K562 (cell line): ENCODE data around the gene DNAJB13. TPM values are rescaled to one million over a fixed set of nuclear protein-coding genes. Genes with fewer than 3 reads are reported as not detected.

Experiments
- ATAC-seq: fragments of 200-7000 bp; cut with Tn5 transposase; 3 replicates; pipeline ENCODE4 v1.9.1; 2020; ENCODE audit warnings: moderate library complexity
- BruUV-seq: library from RNA; stranded (reverse); fragments of 400-500 nt; replicated peaks from 2 replicates; lab custom pipeline; 2021; lab: Mats Ljungman, UMichigan
- CTCF ChIA-PET: fragments of 300-600 bp; formaldehyde crosslinking; extraction: SDS; loops from one replicate; lab custom pipeline; 2021; ENCODE audit warnings: low intra/inter-chr PET ratio; lab: Yijun Ruan, JAX
- POLR2A ChIA-PET: fragments of 300-600, 350-650 bp; sonication (Branson Sonifier 250); formaldehyde crosslinking; extraction: SDS; loops from one replicate; lab custom pipeline; 2021; ENCODE audit warnings: antibody characterized with exemption, inconsistent platforms; lab: Yijun Ruan, JAX
- DNase-seq, 4 experiments: peaks; one replicate each; pipeline versions ENCODE4 v3.0.0 to v3.0.0-alpha.2; 2011 to 2018; ENCODE audit warnings: low spot score in 3 of 4, mixed read lengths in 3 of 4; ENCODE audit errors: extremely low read depth in 1 of 4
- FAIRE-seq: peaks from 2 replicates; lab custom pipeline; 2011; peaks lifted over from hg19 to GRCh38; lab: Jason Lieb, UNC
- H2AFZ ChIP-seq: 2 replicates; pipeline ENCODE4 v1.6.0; 2011; ENCODE audit warnings: low read depth, low read length, control low read depth, inconsistent platforms
- H3K27ac ChIP-seq: fragments of 200-600 bp; 3 replicates; pipeline ENCODE4 v1.8.0; 2011; ENCODE audit warnings: low read depth, mild to moderate bottlenecking, control low read depth, inconsistent platforms, low read length, moderate library complexity, mixed read lengths; ENCODE audit errors: extremely low read depth
- H3K27me3 ChIP-seq, 2 experiments: fragments of 300-600 bp in 1 of 2; 2 replicates in 1 of 2; 3 replicates in 1 of 2; pipeline versions ENCODE4 v1.6.0 to v1.8.0; 2011; ENCODE audit warnings: inconsistent platforms in 2 of 2, low read length in 2 of 2, mild to moderate bottlenecking in 1 of 2, mixed read lengths in 1 of 2, moderate library complexity in 1 of 2; ENCODE audit not compliant: control insufficient read depth in 2 of 2, insufficient read depth in 2 of 2
- H3K36me3 ChIP-seq: fragments of 300-600 bp; 3 replicates; pipeline ENCODE4 v1.8.0; 2011; ENCODE audit warnings: mild to moderate bottlenecking, low read length, inconsistent platforms; ENCODE audit not compliant: control insufficient read depth, insufficient read depth
- H3K4me1 ChIP-seq, 2 experiments: fragments of 200-600 bp in 1 of 2; replicated peaks in 1 of 2; 2 replicates in 1 of 2; 3 replicates in 1 of 2; pipeline versions ENCODE4 v1.5.1 to v1.8.0; 2011; ENCODE audit warnings: inconsistent platforms in 2 of 2, low read length in 2 of 2, mild to moderate bottlenecking in 1 of 2, mixed read lengths in 1 of 2, moderate library complexity in 1 of 2; ENCODE audit not compliant: control insufficient read depth in 2 of 2, insufficient read depth in 2 of 2
- H3K4me2 ChIP-seq: 2 replicates; pipeline ENCODE4 v1.6.1; 2011; ENCODE audit warnings: low read length, control low read depth, inconsistent platforms, mixed read lengths; ENCODE audit not compliant: insufficient read depth
- H3K4me3 ChIP-seq: fragments of 200-600 bp; sonication (generic), shearing (Covaris generic); 2 replicates; pipeline ENCODE4 v1.5.1; 2016; ENCODE audit warnings: control low read depth, inconsistent platforms
- H3K79me2 ChIP-seq: fragments of 200-600 bp; 3 replicates; pipeline ENCODE4 v1.8.0; 2011; ENCODE audit warnings: low read length, inconsistent platforms; ENCODE audit not compliant: control insufficient read depth, insufficient read depth
- H3K9ac ChIP-seq, 2 experiments: 2 replicates each; pipeline versions ENCODE4 v1.6.0 to v1.6.1; 2011; ENCODE audit warnings: low read depth in 2 of 2, low read length in 2 of 2, control low read depth in 1 of 2, inconsistent platforms in 1 of 2, mild to moderate bottlenecking in 1 of 2, mixed read lengths in 1 of 2; ENCODE audit not compliant: insufficient read depth in 1 of 2
- H3K9me1 ChIP-seq: one replicate; pipeline ENCODE4 v1.6.0; 2011; ENCODE audit warnings: inconsistent platforms, mild to moderate bottlenecking, low read length, moderate library complexity; ENCODE audit not compliant: control insufficient read depth, insufficient read depth
- H3K9me3 ChIP-seq: replicated peaks from 2 replicates; pipeline ENCODE4 v1.5.1; 2011; ENCODE audit warnings: low read depth, low read length, inconsistent platforms; ENCODE audit not compliant: control insufficient read depth, insufficient read depth
- H4K20me1 ChIP-seq: replicated peaks from 2 replicates; pipeline ENCODE4 v1.6.1; 2011; ENCODE audit warnings: low read length, inconsistent platforms, mixed read lengths; ENCODE audit not compliant: control insufficient read depth, insufficient read depth
- ATF3 ChIP-seq, 2 experiments: fragments of 450-650 bp in 1 of 2; sonication (generic) in 1 of 2; formaldehyde crosslinking in 1 of 2; IDR thresholded peaks in 1 of 2; conservative IDR thresholded peaks in 1 of 2; 2 replicates each; pipeline versions ENCODE4 v1.6.1 to v1.8.1; 2016 to 2023; ENCODE audit warnings: mild to moderate bottlenecking in 2 of 2, moderate library complexity in 2 of 2, inconsistent platforms in 1 of 2, missing genetic modification reagents in 1 of 2
- ETV6 ChIP-seq, 3 experiments: fragments of 150-350 bp in 1 of 3; sonication (generic) in 1 of 3; formaldehyde crosslinking in 1 of 3; IDR thresholded peaks; 2 replicates each; pipeline versions ENCODE4 v1.6.1 to v1.8.0; 2014 to 2022; ENCODE audit warnings: borderline replicate concordance in 2 of 3, low read depth in 2 of 3, antibody characterized with exemption in 1 of 3, low read length in 1 of 3, mild to moderate bottlenecking in 1 of 3, missing genetic modification reagents in 1 of 3
- MLLT1 ChIP-seq, 2 experiments: fragments of 450-650 bp; IDR thresholded peaks; 2 replicates each; pipeline ENCODE4 v1.6.1; 2016
- PBX2 ChIP-seq, 2 experiments: IDR thresholded peaks in 1 of 2; conservative IDR thresholded peaks in 1 of 2; 2 replicates each; pipeline ENCODE4 v1.6.1; 2016; ENCODE audit warnings: low read depth in 2 of 2, mild to moderate bottlenecking in 1 of 2, missing compliant biosample characterization in 1 of 2, missing genetic modification characterization in 1 of 2, moderate library complexity in 1 of 2
- TCF7 ChIP-seq: sonication (generic); IDR thresholded peaks from 2 replicates; pipeline ENCODE4 v1.6.1; 2016; ENCODE audit warnings: antibody characterized with exemption, borderline replicate concordance
- ZBTB49 ChIP-seq: sonication (generic); formaldehyde crosslinking; IDR thresholded peaks from 2 replicates; pipeline ENCODE4 v1.8.0; 2022; ENCODE audit warnings: missing genetic modification reagents, mild to moderate bottlenecking, borderline replicate concordance
- WGBS: fragments of 100-300 bp; shearing (Covaris generic); methylation state at CpG from one replicate; pipeline ENCODE4 v1.1.6; 2016; ENCODE audit warnings: low coverage, mixed read lengths; ENCODE audit not compliant: insufficient coverage; ENCODE audit errors: missing lambda C conversion rate; 5-methylcytosine and 5-hydroxymethylcytosine counted together
- in situ Hi-C: fragments of 300-500 bp; cut with MboI; formaldehyde crosslinking; loops from 4 replicates; pipeline ENCODE4 v1.15.0; 2018; ENCODE audit warnings: inconsistent platforms, mixed read lengths
- intact Hi-C: fragments of 100-400 bp; cut with micrococcal nuclease; formaldehyde crosslinking; loops from 2 replicates; pipeline ENCODE4 v1.14.2; 2022
- polyA plus RNA-seq, 8 experiments: library from polyadenylated mRNA; depleted of rRNA in 4 of 8; stranded (reverse) in 5 of 8; unstranded in 3 of 8; fragments of >200 nt; fragmentation: Nextera tagmentation in 2 of 8; fragmentation: Illumina TruSeq in 1 of 8; extraction: Ambion mirVana in 2 of 8; extraction: Trizol in 1 of 8; gene quantifications; 2 replicates each; pipeline versions ENCODE4 v1.2.1 to v1.2.3, GENCODE V29; 2011 to 2014; ENCODE audit warnings: inconsistent platforms in 1 of 8, missing spikeins in 1 of 8
- total RNA-seq, 7 experiments: library from RNA; depleted of rRNA in 6 of 7; stranded (reverse); fragments of >200 nt in 6 of 7; fragmentation: Illumina TruSeq in 2 of 7; extraction: Trizol in 2 of 7; gene quantifications; 2 replicates each; pipeline versions ENCODE4 v1.2.1 to v1.2.3, GENCODE V29; 2011 to 2021; ENCODE audit warnings: low replicate concordance in 1 of 7
- TF ChIP-seq, protein P1 (sequence below), 2 experiments: fragments of 450-650 bp; conservative IDR thresholded peaks; 2 replicates each; pipeline ENCODE4 v1.6.1; 2017; ENCODE audit warnings: mild to moderate bottlenecking in 2 of 2, moderate library complexity in 2 of 2

The DNAJB13 gene
- total and polyA plus RNA-seq, 9 of the 15 experiments (the other 6 are each of a cell fraction or from before 2014, with no cell fraction given): 0.14 TPM; not detected in 8

DNA sequence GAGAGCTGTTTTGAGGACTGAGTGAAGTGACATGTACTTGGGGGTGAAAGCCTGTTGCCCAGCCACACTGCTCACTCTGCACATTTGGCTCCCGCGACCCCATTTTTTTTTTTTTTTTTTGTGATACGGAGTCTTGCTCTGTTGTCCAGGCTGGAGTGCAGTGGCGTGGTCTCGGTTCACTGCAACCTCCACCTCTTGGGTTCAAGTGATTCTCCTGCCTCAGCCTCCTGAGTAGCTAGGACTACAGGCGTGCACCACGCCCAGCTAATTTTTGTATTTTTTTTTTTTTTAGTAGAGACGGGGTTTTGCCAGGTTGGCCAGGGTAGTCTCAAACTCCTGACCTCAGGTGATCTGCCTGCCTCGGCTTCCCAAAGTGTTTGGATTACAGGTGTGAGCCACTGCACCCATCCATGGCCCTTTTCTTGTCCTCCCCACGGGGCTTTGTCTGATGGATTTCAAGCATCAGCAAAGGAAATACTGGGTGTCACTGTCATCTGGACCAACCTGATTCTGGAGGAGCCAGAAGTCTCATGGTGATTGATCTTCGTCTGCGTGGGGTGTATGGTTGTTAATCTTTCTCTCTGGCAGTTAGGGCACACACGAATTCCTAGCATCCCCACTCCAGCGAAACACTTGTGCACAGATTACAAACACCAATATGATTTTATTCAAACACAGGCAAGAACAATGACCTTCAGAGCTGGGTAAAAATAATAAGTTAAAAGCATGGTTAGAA lies 61.4 kb downstream of the DNAJB13 start:
- no peaks in the 10 kb centered on the region for H3K79me2 ChIP-seq
- H4K20me1 ChIP-seq: peaks cover 6% of the 10 kb centered on the region; the same call in 1 of the 2 replicates
- FAIRE-seq (no peak), DNase-seq (peak in 1 of 4 experiments; percentile 44), ATAC-seq (no peak)
- H3K4me2 ChIP-seq: peak overlapping the region; percentile 5; the same call in 1 of the 2 replicates
- no peaks in the 10 kb centered on the region for H3K36me3 ChIP-seq
- H3K27ac ChIP-seq: peak overlapping the region; percentile 83
- in situ Hi-C loops (no loop called here), intact Hi-C loops (loop anchor here (5.0 kb wide), 1 partner anchor 75 kb away; no protein-coding TSS in a partner anchor)
- no peak overlapping the region for H3K4me3 ChIP-seq
- 43% methylated on average over 11 of the region's 14 CpGs for whole genome bisulfite sequencing
- ChIA-PET POLR2A (interaction anchor here (0.6 to 1.9 kb wide), 6 partner anchors 10 to 74 kb away, joined by 3 to 8 read pairs (median 3); partner anchors contain the start of gene UCP2), CTCF (no interaction called here)
- peak overlapping the region in 1 of 2 experiments; percentile 17; a peak in 1 of 4 replicates for H3K9ac ChIP-seq
- H3K9me1 ChIP-seq: peaks cover 5% of the 10 kb centered on the region
- H3K4me1 ChIP-seq: peaks cover 65 to 68% of the 10 kb centered on the region in 2 experiments
- no TSS peak for BruUV-seq
- no peaks in the 10 kb centered on the region for H3K27me3 ChIP-seq
- H2AFZ ChIP-seq: peak overlapping the region; percentile 56; the same call in 1 of the 2 replicates
- H3K9me3 ChIP-seq: no peaks in the 10 kb centered on the region
- TF ChIP-seq MLLT1 (IDR thresholded peaks at IDR 0.05) (no peak), ZBTB49 (CRISPR knock-in tag) (no peak), TCF7 (no peak), ATF3 (IDR thresholded peaks at IDR 0.05) (no peak), ATF3 (CRISPR knock-in tag; conservative IDR thresholded peaks at IDR 0.05) (0 out of 2 replicates have a peak, but pooled peaks have one; percentile 2), ETV6 (IDR thresholded peaks at IDR 0.05; ENCODE audit: borderline replicate concordance in 1 of 2, low read depth in 2 of 2, low read length in 1 of 2) (no peak), ETV6 (CRISPR knock-in tag; IDR thresholded peaks at IDR 0.05; ENCODE audit: borderline replicate concordance) (no peak), PBX2 (CRISPR knock-in tag; IDR thresholded peaks at IDR 0.05; ENCODE audit: low read depth) (no peak), PBX2 (tag; conservative IDR thresholded peaks at IDR 0.05; ENCODE audit: low read depth) (peak; percentile 35; the same call in 1 of the 2 replicates)
- TF ChIP-seq, protein P1, sequence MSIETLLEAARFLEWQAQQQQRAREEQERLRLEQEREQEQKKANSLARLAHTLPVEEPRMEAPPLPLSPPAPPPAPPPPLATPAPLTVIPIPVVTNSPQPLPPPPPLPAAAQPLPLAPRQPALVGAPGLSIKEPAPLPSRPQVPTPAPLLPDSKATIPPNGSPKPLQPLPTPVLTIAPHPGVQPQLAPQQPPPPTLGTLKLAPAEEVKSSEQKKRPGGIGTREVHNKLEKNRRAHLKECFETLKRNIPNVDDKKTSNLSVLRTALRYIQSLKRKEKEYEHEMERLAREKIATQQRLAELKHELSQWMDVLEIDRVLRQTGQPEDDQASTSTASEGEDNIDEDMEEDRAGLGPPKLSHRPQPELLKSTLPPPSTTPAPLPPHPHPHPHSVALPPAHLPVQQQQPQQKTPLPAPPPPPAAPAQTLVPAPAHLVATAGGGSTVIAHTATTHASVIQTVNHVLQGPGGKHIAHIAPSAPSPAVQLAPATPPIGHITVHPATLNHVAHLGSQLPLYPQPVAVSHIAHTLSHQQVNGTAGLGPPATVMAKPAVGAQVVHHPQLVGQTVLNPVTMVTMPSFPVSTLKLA (conservative IDR thresholded peaks at IDR 0.05): no peak
